SK-N-SH treated with all-trans-retinoic acid at 6 μM for 48 hours (cell line): Measurements from ENCODE around the gene DCDC1.

Experiments
- ARNTL ChIP-seq: fragments of 450-650 bp; formaldehyde crosslinking; IDR thresholded peaks from 2 replicates; pipeline ENCODE4 v1.5.0; 2020; ENCODE audit warnings: low read depth, mild to moderate bottlenecking, moderate library complexity, borderline replicate concordance
- CREB5 ChIP-seq: fragments of 250-450 bp; sonication (Bioruptor Pico); IDR thresholded peaks from 2 replicates; pipeline ENCODE4 v1.5.1; 2020; ENCODE audit warnings: low read depth, mild to moderate bottlenecking, moderate library complexity
- ISL1 ChIP-seq: fragments of 250-450 bp; sonication (Bioruptor Pico); IDR thresholded peaks from 2 replicates; pipeline ENCODE4 v2.1.2; 2022; ENCODE audit warnings: mild to moderate bottlenecking, moderate library complexity
- OSR1 ChIP-seq: fragments of 250-450 bp; sonication (Bioruptor Pico); IDR thresholded peaks from 2 replicates; pipeline ENCODE4 v1.8.0; 2022; ENCODE audit warnings: moderate library complexity, mild to moderate bottlenecking, inconsistent platforms
- PATZ1 ChIP-seq: fragments of 250-450 bp; sonication (Bioruptor Pico); IDR thresholded peaks from 2 replicates; pipeline ENCODE4 v1.8.0; 2020; ENCODE audit warnings: mild to moderate bottlenecking, moderate library complexity, borderline replicate concordance
- POU6F1 ChIP-seq: fragments of 250-450 bp; sonication (Bioruptor Pico); IDR thresholded peaks from 2 replicates; pipeline ENCODE4 v1.8.0; 2021; ENCODE audit warnings: low read depth, mild to moderate bottlenecking, moderate library complexity, borderline replicate concordance
- RARB ChIP-seq: fragments of 250-450 bp; sonication (Bioruptor Pico); IDR thresholded peaks from 2 replicates; pipeline ENCODE4 v1.8.0; 2021; ENCODE audit warnings: mild to moderate bottlenecking, moderate library complexity
- TOX ChIP-seq: fragments of 250-450 bp; sonication (Bioruptor Pico); IDR thresholded peaks from 2 replicates; pipeline ENCODE4 v1.8.0; 2021; ENCODE audit warnings: mild to moderate bottlenecking, moderate library complexity, borderline replicate concordance

- TF ChIP-seq PATZ1 = no peak
- no peak for TF ChIP-seq ARNTL (CRISPR knock-in tag)
- TF ChIP-seq RARB = no peak
- no peak for TF ChIP-seq TOX (CRISPR knock-in tag)
- TF ChIP-seq CREB5 (CRISPR knock-in tag) = no peak
- TF ChIP-seq ISL1 (CRISPR knock-in tag) = no peak
- no peak for TF ChIP-seq OSR1 (CRISPR knock-in tag)
- TF ChIP-seq POU6F1 = no peak
Observed at GRCh38 chr11:31236143-31236542, 133.4 kb downstream of the DCDC1 start.
